ENCODE results near the gene KRT78. TPM values are rescaled to one million over a fixed set of nuclear protein-coding genes. Genes with fewer than 3 reads are reported as not detected.
A peak's percentile ranks its signal among the peaks of the same experiment; 100 is the strongest.

KRT78 gene
- total and polyA plus RNA-seq, 9 of the 15 experiments (the other 6 are each of a cell fraction or from before 2014, with no cell fraction given): not detected

DNA sequence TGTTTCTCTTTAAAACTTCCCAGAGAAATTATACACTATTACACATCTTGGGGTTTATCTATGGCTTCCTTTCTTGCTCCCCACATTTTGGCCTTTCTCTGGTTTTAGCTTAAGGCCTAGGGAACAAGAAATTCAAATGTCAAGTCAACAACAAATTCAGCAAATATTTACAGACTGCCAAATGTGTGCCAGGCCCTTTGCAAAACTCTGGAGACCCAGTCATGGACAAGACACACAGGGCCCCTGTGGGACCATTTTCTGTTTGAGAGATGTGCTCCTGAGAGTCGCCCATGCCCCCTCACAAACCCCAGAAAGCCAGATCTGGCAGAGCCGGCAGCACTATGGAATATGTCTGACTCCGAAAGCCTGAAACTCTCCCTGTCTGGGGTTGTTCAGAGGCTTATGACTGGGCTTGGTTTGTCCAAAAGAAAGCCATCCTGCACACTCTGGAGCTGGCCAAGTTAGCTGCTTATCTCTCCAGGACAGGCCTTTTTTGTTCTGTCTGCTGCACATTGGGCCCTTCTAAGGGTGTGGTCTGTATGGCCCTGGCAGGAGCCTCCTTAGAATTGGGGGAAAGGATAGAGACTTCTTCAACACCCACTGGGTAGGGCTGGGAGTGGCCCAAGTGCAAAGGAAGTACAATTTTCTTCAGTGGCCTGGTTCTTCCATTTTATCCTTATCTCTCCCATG lies 51.8 kb downstream of the KRT78 start:
- Histone ChIP-seq H3K4me3 (no peak overlapping the region), H3K27ac (ENCODE audit: extremely low read depth, low read depth, low read length) (peak overlapping the region; percentile 51), H3K79me2 (ENCODE audit: control insufficient read depth, insufficient read depth, low read length) (no peaks in the 10 kb centered on the region), H3K9me3 (replicated peaks; ENCODE audit: control insufficient read depth, insufficient read depth, low read depth, low read length) (no peaks in the 10 kb centered on the region), H3K9me1 (ENCODE audit: control insufficient read depth, insufficient read depth, low read length) (no peaks in the 10 kb centered on the region), H3K4me1 (replicated peaks in 1 of 2; ENCODE audit: control insufficient read depth in 2 of 2, insufficient read depth in 2 of 2, low read length in 2 of 2) (peaks cover 28 to 37% of the 10 kb centered on the region in 2 experiments; a peak in 4 of 5 replicates), H3K36me3 (ENCODE audit: control insufficient read depth, insufficient read depth, low read length) (no peaks in the 10 kb centered on the region), H3K9ac (ENCODE audit: insufficient read depth in 1 of 2, low read depth in 2 of 2, low read length in 2 of 2) (peak overlapping the region; percentile 22 to 57; a peak in 2 of 4 replicates), H4K20me1 (replicated peaks; ENCODE audit: control insufficient read depth, insufficient read depth, low read length) (no peaks in the 10 kb centered on the region), H2AFZ (ENCODE audit: low read depth, low read length) (0 out of 2 replicates have a peak overlapping the region, but pooled peaks have one; percentile 46), H3K4me2 (ENCODE audit: insufficient read depth, low read length) (peak overlapping the region; percentile 31; the same call in 1 of the 2 replicates), H3K27me3 (ENCODE audit: control insufficient read depth in 2 of 2, insufficient read depth in 2 of 2, low read length in 2 of 2) (no peaks in the 10 kb centered on the region)
- ChIA-PET POLR2A (interaction anchor here (0.6 to 1.9 kb wide), 6 partner anchors 8 to 260 kb away, joined by 3 to 11 read pairs (median 4); no protein-coding TSS in a partner anchor), CTCF (ENCODE audit: low intra/inter-chr PET ratio) (no interaction called here)
- FAIRE-seq (peak; percentile 99), ATAC-seq (peak; percentile 97), DNase-seq (ENCODE audit: extremely low read depth in 1 of 4, low spot score in 3 of 4) (peak; percentile 92 to 94 (median 92))
- WGBS (ENCODE audit: insufficient coverage, low coverage, missing lambda C conversion rate): 0% methylated on average over 3 of the region's 3 CpGs
- BruUV-seq (replicated peaks): no TSS peak
- intact Hi-C loops (cut with micrococcal nuclease): no loop called here
- in situ Hi-C loops (cut with MboI): no loop called here
- TF ChIP-seq, protein P1, sequence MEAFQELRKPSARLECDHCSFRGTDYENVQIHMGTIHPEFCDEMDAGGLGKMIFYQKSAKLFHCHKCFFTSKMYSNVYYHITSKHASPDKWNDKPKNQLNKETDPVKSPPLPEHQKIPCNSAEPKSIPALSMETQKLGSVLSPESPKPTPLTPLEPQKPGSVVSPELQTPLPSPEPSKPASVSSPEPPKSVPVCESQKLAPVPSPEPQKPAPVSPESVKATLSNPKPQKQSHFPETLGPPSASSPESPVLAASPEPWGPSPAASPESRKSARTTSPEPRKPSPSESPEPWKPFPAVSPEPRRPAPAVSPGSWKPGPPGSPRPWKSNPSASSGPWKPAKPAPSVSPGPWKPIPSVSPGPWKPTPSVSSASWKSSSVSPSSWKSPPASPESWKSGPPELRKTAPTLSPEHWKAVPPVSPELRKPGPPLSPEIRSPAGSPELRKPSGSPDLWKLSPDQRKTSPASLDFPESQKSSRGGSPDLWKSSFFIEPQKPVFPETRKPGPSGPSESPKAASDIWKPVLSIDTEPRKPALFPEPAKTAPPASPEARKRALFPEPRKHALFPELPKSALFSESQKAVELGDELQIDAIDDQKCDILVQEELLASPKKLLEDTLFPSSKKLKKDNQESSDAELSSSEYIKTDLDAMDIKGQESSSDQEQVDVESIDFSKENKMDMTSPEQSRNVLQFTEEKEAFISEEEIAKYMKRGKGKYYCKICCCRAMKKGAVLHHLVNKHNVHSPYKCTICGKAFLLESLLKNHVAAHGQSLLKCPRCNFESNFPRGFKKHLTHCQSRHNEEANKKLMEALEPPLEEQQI (IDR thresholded peaks at IDR 0.05): no peak
- 0 out of 2 replicates have a peak, but pooled peaks have one; percentile 15 for TF ChIP-seq VEZF1 (CRISPR knock-in tag; IDR thresholded peaks at IDR 0.05)
- no peak for TF ChIP-seq MBD1 (CRISPR knock-in tag; IDR thresholded peaks at IDR 0.05)
- peak; percentile 65; the same call in 1 of the 2 replicates for TF ChIP-seq BHLHE40 (IDR thresholded peaks at IDR 0.05; ENCODE audit: low read length)
- TF ChIP-seq MECOM (CRISPR knock-in tag; IDR thresholded peaks at IDR 0.05): no peak
- no peak for TF ChIP-seq ZNF785 (CRISPR knock-in tag; IDR thresholded peaks at IDR 0.05)
- TF ChIP-seq, protein P2, sequence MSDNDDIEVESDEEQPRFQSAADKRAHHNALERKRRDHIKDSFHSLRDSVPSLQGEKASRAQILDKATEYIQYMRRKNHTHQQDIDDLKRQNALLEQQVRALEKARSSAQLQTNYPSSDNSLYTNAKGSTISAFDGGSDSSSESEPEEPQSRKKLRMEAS (CRISPR knock-in tag; IDR thresholded peaks at IDR 0.05): no peak
- 0 out of 2 replicates have a peak, but pooled peaks have one; percentile 29 for TF ChIP-seq HNRNPL (IDR thresholded peaks at IDR 0.05; ENCODE audit: low read depth, low read length)
- no peak for TF ChIP-seq ESRRA (IDR thresholded peaks at IDR 0.05; ENCODE audit: borderline replicate concordance, low read depth)
- peak in 1 of 2 experiments; percentile 47; a peak in 2 of 4 replicates for TF ChIP-seq MAZ (CRISPR knock-in tag; conservative IDR thresholded peaks at IDR 0.05 in 1 of 2, IDR thresholded peaks at IDR 0.05 in 1 of 2)
- TF ChIP-seq, protein P3, sequence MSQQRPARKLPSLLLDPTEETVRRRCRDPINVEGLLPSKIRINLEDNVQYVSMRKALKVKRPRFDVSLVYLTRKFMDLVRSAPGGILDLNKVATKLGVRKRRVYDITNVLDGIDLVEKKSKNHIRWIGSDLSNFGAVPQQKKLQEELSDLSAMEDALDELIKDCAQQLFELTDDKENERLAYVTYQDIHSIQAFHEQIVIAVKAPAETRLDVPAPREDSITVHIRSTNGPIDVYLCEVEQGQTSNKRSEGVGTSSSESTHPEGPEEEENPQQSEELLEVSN (IDR thresholded peaks at IDR 0.05; ENCODE audit: borderline replicate concordance in 1 of 2, extremely low read depth in 1 of 2, insufficient read depth in 1 of 2, insufficient read length in 1 of 2, low read depth in 1 of 2, low read length in 1 of 2, poor library complexity in 1 of 2, severe bottlenecking in 1 of 2): no peak
- no peak for TF ChIP-seq HNRNPLL (IDR thresholded peaks at IDR 0.05; ENCODE audit: low read depth, low read length, poor library complexity, severe bottlenecking)
- no peak for TF ChIP-seq L3MBTL2 (IDR thresholded peaks at IDR 0.05)

All from K562 (cell line).